Fibroblast of lung (primary cell): Measurements from ENCODE around the gene BBS9. TPM values are rescaled to one million over a fixed set of nuclear protein-coding genes. Genes with fewer than 3 reads are reported as not detected.
A peak's percentile ranks its signal among the peaks of the same experiment; 100 is the strongest.

Experiments used
- DNase-seq, 2 donors: peaks; one replicate each; pipeline versions ENCODE4 v3.0.0 to v3.0.0-alpha.2; 2010; ENCODE audit warnings: low read depth in 2 of 2
- H2AFZ ChIP-seq: 2 replicates; pipeline ENCODE4 v1.5.1; 2012; ENCODE audit warnings: low read length, control low read depth, inconsistent platforms
- H3K27ac ChIP-seq: 2 replicates; pipeline ENCODE4 v1.5.1; 2011; ENCODE audit warnings: low read length, control low read depth; ENCODE audit not compliant: insufficient read depth
- H3K27me3 ChIP-seq: 2 replicates; pipeline ENCODE4 v1.5.1; 2011; ENCODE audit warnings: mild to moderate bottlenecking, low read length; ENCODE audit not compliant: control insufficient read depth, insufficient read depth
- H3K36me3 ChIP-seq: 2 replicates; pipeline ENCODE4 v1.5.1; 2011; ENCODE audit warnings: low read length; ENCODE audit not compliant: control insufficient read depth, insufficient read depth
- H3K4me1 ChIP-seq: 2 replicates; pipeline ENCODE4 v1.5.1; 2011; ENCODE audit warnings: low read length; ENCODE audit not compliant: control insufficient read depth, insufficient read depth; ENCODE audit errors: extremely low read depth
- H3K4me2 ChIP-seq: 2 replicates; pipeline ENCODE4 v1.5.1; 2011; ENCODE audit warnings: low read length, control low read depth; ENCODE audit not compliant: insufficient read depth; ENCODE audit errors: extremely low read depth
- H3K4me3 ChIP-seq, 4 experiments: fragments of 200-600 bp in 1 of 4; sonication (generic) in 1 of 4; replicated peaks in 1 of 4; 2 replicates each; pipeline ENCODE4 v1.5.1; 2011 to 2016; ENCODE audit warnings: low read length in 4 of 4, low read depth in 3 of 4, mild to moderate bottlenecking in 3 of 4, control low read depth in 2 of 4, inconsistent platforms in 1 of 4, mixed read lengths in 1 of 4; ENCODE audit not compliant: insufficient read depth in 1 of 4; ENCODE audit errors: control extremely low read depth in 1 of 4
- H3K79me2 ChIP-seq: 2 replicates; pipeline ENCODE4 v1.5.1; 2012; ENCODE audit warnings: mild to moderate bottlenecking, low read length, inconsistent platforms; ENCODE audit not compliant: control insufficient read depth, insufficient read depth
- H3K9ac ChIP-seq: 2 replicates; pipeline ENCODE4 v1.5.1; 2011; ENCODE audit warnings: mild to moderate bottlenecking, low read length, control low read depth; ENCODE audit not compliant: insufficient read depth
- H3K9me3 ChIP-seq: 2 replicates; pipeline ENCODE4 v1.5.1; 2012; ENCODE audit warnings: low read depth, low read length; ENCODE audit not compliant: control insufficient read depth, insufficient read depth
- H4K20me1 ChIP-seq: 2 replicates; pipeline ENCODE4 v1.5.1; 2011; ENCODE audit warnings: low read length; ENCODE audit not compliant: control insufficient read depth, insufficient read depth; ENCODE audit errors: extremely low read depth
- CTCF ChIP-seq, 2 donors: IDR thresholded peaks in 1 of 2; conservative IDR thresholded peaks in 1 of 2; 1 replicate in 1 of 2; 2 replicates in 1 of 2; pipeline ENCODE4 v1.5.1; 2011 to 2012; ENCODE audit warnings: low read length in 2 of 2, control low read depth in 1 of 2, inconsistent platforms in 1 of 2, low read depth in 1 of 2, mild to moderate bottlenecking in 1 of 2
- EZH2 ChIP-seq: IDR thresholded peaks from 2 replicates; pipeline ENCODE4 v1.5.1; 2012; ENCODE audit warnings: low read length, control low read depth, mild to moderate bottlenecking; ENCODE audit errors: missing control alignments
- polyA plus RNA-seq, 2 donors: library from polyadenylated mRNA; depleted of rRNA in 1 of 2; stranded (reverse) in 1 of 2; unstranded in 1 of 2; fragments of >200 nt; gene quantifications; 2 replicates each; pipeline ENCODE4 v1.2.1, GENCODE V29; 2011 to 2012; ENCODE audit warnings: missing spikeins in 1 of 2
- total RNA-seq: library from RNA; depleted of rRNA; stranded (reverse); fragments of >200 nt; gene quantifications from 2 replicates; pipeline ENCODE4 v1.2.1, GENCODE V29; 2014

Gene BBS9
- total and polyA plus RNA-seq, 2 donors (not counting 1 experiment from before 2014, with no cell fraction given), result 19.1 to 26.9 TPM

- H3K4me1 ChIP-seq, result no peaks in the 10 kb centered on the region
- H3K4me2 ChIP-seq, result no peak overlapping the region
- H3K9ac ChIP-seq, result no peak overlapping the region
- TF ChIP-seq EZH2, result no peak
- no peak for TF ChIP-seq CTCF (conservative IDR thresholded peaks at IDR 0.05 in 1 of 2, IDR thresholded peaks at IDR 0.05 in 1 of 2; ENCODE audit: low read depth in 1 of 2, low read length in 2 of 2)
- no peak overlapping the region for H2AFZ ChIP-seq
- no peaks in the 10 kb centered on the region for H3K36me3 ChIP-seq
- H3K4me3 ChIP-seq, result no peak overlapping the region
- no peaks in the 10 kb centered on the region for H3K79me2 ChIP-seq
- H4K20me1 ChIP-seq, result no peaks in the 10 kb centered on the region
- H3K9me3 ChIP-seq, result no peaks in the 10 kb centered on the region
- H3K27ac ChIP-seq, result no peak overlapping the region
- DNase-seq, result no peak
- no peaks in the 10 kb centered on the region for H3K27me3 ChIP-seq
Observed at GRCh38 chr7:33142585-33142984, 13.2 kb downstream of the BBS9 start.

GRCh38 chr7:33143996-33144718 is 14.8 kb downstream of the BBS9 start:
- Histone ChIP-seq H3K27ac (no peak overlapping the region), H3K79me2 (no peaks in the 10 kb centered on the region), H4K20me1 (no peaks in the 10 kb centered on the region), H3K9ac (no peak overlapping the region), H3K4me3 (no peak overlapping the region), H3K36me3 (no peaks in the 10 kb centered on the region), H3K4me1 (no peaks in the 10 kb centered on the region), H2AFZ (no peak overlapping the region), H3K4me2 (no peak overlapping the region), H3K9me3 (no peaks in the 10 kb centered on the region), H3K27me3 (no peaks in the 10 kb centered on the region)
- peak in 1 of 2 donors; percentile 86 for DNase-seq
- TF ChIP-seq EZH2 (no peak), CTCF (conservative IDR thresholded peaks at IDR 0.05 in 1 of 2, IDR thresholded peaks at IDR 0.05 in 1 of 2; ENCODE audit: low read depth in 1 of 2, low read length in 2 of 2) (no peak)

- Histone ChIP-seq H3K27ac (no peak overlapping the region), H3K79me2 (no peaks in the 10 kb centered on the region), H3K9ac (no peak overlapping the region), H3K36me3 (no peaks in the 10 kb centered on the region), H3K4me2 (no peak overlapping the region), H3K4me3 (no peak overlapping the region), H2AFZ (no peak overlapping the region), H3K27me3 (no peaks in the 10 kb centered on the region), H3K4me1 (no peaks in the 10 kb centered on the region), H3K9me3 (no peaks in the 10 kb centered on the region), H4K20me1 (no peaks in the 10 kb centered on the region)
- DNase-seq, result no peak
- no peak for TF ChIP-seq EZH2
- TF ChIP-seq CTCF (conservative IDR thresholded peaks at IDR 0.05 in 1 of 2, IDR thresholded peaks at IDR 0.05 in 1 of 2; ENCODE audit: low read depth in 1 of 2, low read length in 2 of 2), result no peak
Observed at GRCh38 chr7:33145156-33145555, 15.8 kb downstream of the BBS9 start.
